ENCODE measurements around the gene ANKHD1.
"Not testable (repeated sequence)": the region's sequence is repeated elsewhere in the genome, so short reads cannot be mapped to it uniquely, and the experiment has no call there.

ANKHD1 gene

GRCh38 chr5:140566665-140567064, 165.0 kb downstream of the ANKHD1 start:
- DNase-seq, result no peak

GRCh38 chr5:140567136-140567818, 165.6 kb downstream of the ANKHD1 start:
- no peak for DNase-seq

- DNase-seq, result no peak
These were observed 166.2 kb downstream of the ANKHD1 start for GRCh38 chr5:140567871-140568270.

GRCh38 chr5:140568443-140569063, 166.9 kb downstream of the ANKHD1 start:
- no peak for DNase-seq

GRCh38 chr5:140569197-140569596, 167.6 kb downstream of the ANKHD1 start:
- no peak for DNase-seq

- DNase-seq, result no peak
These were observed 168.4 kb downstream of the ANKHD1 start for GRCh38 chr5:140570058-140570457.

GRCh38 chr5:140570488-140570887, 168.9 kb downstream of the ANKHD1 start:
- DNase-seq, result no peak

- DNase-seq, result no peak
These were observed 169.5 kb downstream of the ANKHD1 start for GRCh38 chr5:140571105-140571504.

- no peak for DNase-seq
These were observed 172.1 kb downstream of the ANKHD1 start for GRCh38 chr5:140573683-140574082.

GRCh38 chr5:140574165-140574564, 172.5 kb downstream of the ANKHD1 start:
- DNase-seq, result no peak

- no peak for DNase-seq
These were observed 173.7 kb downstream of the ANKHD1 start for GRCh38 chr5:140575309-140575708.

- no peak for DNase-seq
These were observed 175.2 kb downstream of the ANKHD1 start for GRCh38 chr5:140576776-140577201.

GRCh38 chr5:140579188-140579747, 177.6 kb downstream of the ANKHD1 start:
- not testable (repeated sequence) for DNase-seq

- DNase-seq, result no peak
These were observed 185.9 kb downstream of the ANKHD1 start for GRCh38 chr5:140587495-140587894.

GRCh38 chr5:140588311-140589070, 186.9 kb downstream of the ANKHD1 start:
- no peak for DNase-seq
